GM12878 (cell line): ENCODE data around the gene CAPZB.

ENCODE experiments used
- ASH2L ChIP-seq: fragments of 300-600, 200-600 bp; sonication (generic); IDR thresholded peaks from 2 replicates; pipeline ENCODE4 v1.6.1; 2017; ENCODE audit warnings: low read depth, mild to moderate bottlenecking, borderline replicate concordance
- BRCA1 ChIP-seq: IDR thresholded peaks from 2 replicates; pipeline ENCODE4 v1.6.1; 2011; ENCODE audit warnings: low read depth, low read length, improper control_type of control experiment
- CEBPB ChIP-seq, 2 experiments: fragments of 150-350 bp in 1 of 2; IDR thresholded peaks; 2 replicates each; pipeline ENCODE4 v1.6.1; 2012 to 2014; ENCODE audit warnings: low read depth in 2 of 2, low read length in 2 of 2, borderline replicate concordance in 1 of 2, inconsistent platforms in 1 of 2
- CTCF ChIP-seq, 3 experiments: IDR thresholded peaks in 2 of 3; conservative IDR thresholded peaks in 1 of 3; 2 replicates each; pipeline ENCODE4 v1.5.1; 2011; ENCODE audit warnings: low read depth in 3 of 3, low read length in 3 of 3, mild to moderate bottlenecking in 3 of 3, control low read depth in 2 of 3, moderate library complexity in 2 of 3, inconsistent platforms in 1 of 3, mixed read lengths in 1 of 3; ENCODE audit not compliant: control insufficient read depth in 2 of 3, insufficient read depth in 1 of 3; ENCODE audit errors: extremely low read depth in 1 of 3
- FOXM1 ChIP-seq: IDR thresholded peaks from 2 replicates; pipeline ENCODE4 v1.6.1; 2012; ENCODE audit warnings: low read depth, mild to moderate bottlenecking, inconsistent platforms, low read length, moderate library complexity
- IRF3 ChIP-seq: fragments of 450-650 bp; IDR thresholded peaks from 2 replicates; pipeline ENCODE4 v1.6.1; 2014; ENCODE audit warnings: mild to moderate bottlenecking
- NFYB ChIP-seq: IDR thresholded peaks from 2 replicates; pipeline ENCODE4 v1.6.1; 2011; ENCODE audit warnings: low read depth, mild to moderate bottlenecking, low read length, improper control_type of control experiment, moderate library complexity; ENCODE audit not compliant: insufficient read depth
- POLR2AphosphoS5 ChIP-seq: IDR thresholded peaks from 2 replicates; pipeline ENCODE4 v1.6.1; 2011; ENCODE audit warnings: mild to moderate bottlenecking, low read length, inconsistent platforms
- SMC3 ChIP-seq: IDR thresholded peaks from 2 replicates; pipeline ENCODE4 v1.6.1; 2011; ENCODE audit warnings: low read length, improper control_type of control experiment, borderline replicate concordance
- SUPT20H ChIP-seq: IDR thresholded peaks from 2 replicates; pipeline ENCODE4 v1.6.1; 2011; ENCODE audit warnings: low read depth, mild to moderate bottlenecking, low read length, moderate library complexity, borderline replicate concordance; ENCODE audit not compliant: control insufficient read depth
- ZNF274 ChIP-seq: IDR thresholded peaks from one replicate; pipeline ENCODE4 v1.8.0; 2011; ENCODE audit not compliant: insufficient read length, insufficient read depth
- TF ChIP-seq, protein P1 (sequence below): IDR thresholded peaks from 2 replicates; pipeline ENCODE4 v1.6.1; 2012; ENCODE audit warnings: mild to moderate bottlenecking, low read depth, low read length
- TF ChIP-seq, protein P2 (sequence below): fragments of 450-650 bp; formaldehyde crosslinking; IDR thresholded peaks from 2 replicates; pipeline ENCODE4 v1.5.0; 2022; ENCODE audit warnings: mild to moderate bottlenecking, missing genetic modification characterization

DNA sequence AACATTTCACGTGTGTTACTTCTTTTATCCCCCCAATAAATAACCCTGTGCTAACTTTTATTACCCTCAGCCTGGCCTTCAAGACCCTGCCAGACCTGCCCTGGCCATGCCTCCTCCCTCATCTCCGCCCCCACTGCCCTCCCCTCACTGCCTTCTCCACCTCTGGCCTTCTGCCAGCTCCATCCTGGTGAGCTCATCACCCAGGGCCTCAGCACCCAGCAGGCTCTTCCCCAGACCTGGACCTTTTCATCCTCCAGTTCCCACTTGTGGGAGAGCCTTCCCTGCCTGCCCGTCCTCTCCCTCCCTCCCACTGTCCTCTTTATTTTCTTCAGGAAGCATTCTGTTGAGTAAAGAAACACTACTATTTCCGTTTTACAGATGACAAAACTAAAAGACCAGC lies 101.2 kb downstream of the CAPZB start:
- TF ChIP-seq CTCF (IDR thresholded peaks at IDR 0.05 in 2 of 3, conservative IDR thresholded peaks at IDR 0.05 in 1 of 3; ENCODE audit: control insufficient read depth in 2 of 3, extremely low read depth in 1 of 3, insufficient read depth in 1 of 3, low read depth in 3 of 3, low read length in 3 of 3) = no peak
- TF ChIP-seq, protein P1, sequence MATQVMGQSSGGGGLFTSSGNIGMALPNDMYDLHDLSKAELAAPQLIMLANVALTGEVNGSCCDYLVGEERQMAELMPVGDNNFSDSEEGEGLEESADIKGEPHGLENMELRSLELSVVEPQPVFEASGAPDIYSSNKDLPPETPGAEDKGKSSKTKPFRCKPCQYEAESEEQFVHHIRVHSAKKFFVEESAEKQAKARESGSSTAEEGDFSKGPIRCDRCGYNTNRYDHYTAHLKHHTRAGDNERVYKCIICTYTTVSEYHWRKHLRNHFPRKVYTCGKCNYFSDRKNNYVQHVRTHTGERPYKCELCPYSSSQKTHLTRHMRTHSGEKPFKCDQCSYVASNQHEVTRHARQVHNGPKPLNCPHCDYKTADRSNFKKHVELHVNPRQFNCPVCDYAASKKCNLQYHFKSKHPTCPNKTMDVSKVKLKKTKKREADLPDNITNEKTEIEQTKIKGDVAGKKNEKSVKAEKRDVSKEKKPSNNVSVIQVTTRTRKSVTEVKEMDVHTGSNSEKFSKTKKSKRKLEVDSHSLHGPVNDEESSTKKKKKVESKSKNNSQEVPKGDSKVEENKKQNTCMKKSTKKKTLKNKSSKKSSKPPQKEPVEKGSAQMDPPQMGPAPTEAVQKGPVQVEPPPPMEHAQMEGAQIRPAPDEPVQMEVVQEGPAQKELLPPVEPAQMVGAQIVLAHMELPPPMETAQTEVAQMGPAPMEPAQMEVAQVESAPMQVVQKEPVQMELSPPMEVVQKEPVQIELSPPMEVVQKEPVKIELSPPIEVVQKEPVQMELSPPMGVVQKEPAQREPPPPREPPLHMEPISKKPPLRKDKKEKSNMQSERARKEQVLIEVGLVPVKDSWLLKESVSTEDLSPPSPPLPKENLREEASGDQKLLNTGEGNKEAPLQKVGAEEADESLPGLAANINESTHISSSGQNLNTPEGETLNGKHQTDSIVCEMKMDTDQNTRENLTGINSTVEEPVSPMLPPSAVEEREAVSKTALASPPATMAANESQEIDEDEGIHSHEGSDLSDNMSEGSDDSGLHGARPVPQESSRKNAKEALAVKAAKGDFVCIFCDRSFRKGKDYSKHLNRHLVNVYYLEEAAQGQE = no peak
- TF ChIP-seq BRCA1 = no peak
- no peak for TF ChIP-seq FOXM1
- TF ChIP-seq SMC3 = no peak
- no peak for TF ChIP-seq ZNF274
- TF ChIP-seq ASH2L = no peak
- no peak for TF ChIP-seq IRF3
- no peak for TF ChIP-seq SUPT20H
- TF ChIP-seq NFYB = no peak
- no peak for TF ChIP-seq CEBPB (IDR thresholded peaks at IDR 0.05; ENCODE audit: borderline replicate concordance in 1 of 2, low read depth in 2 of 2, low read length in 2 of 2)
- no peak for TF ChIP-seq POLR2AphosphoS5
- TF ChIP-seq, protein P2, sequence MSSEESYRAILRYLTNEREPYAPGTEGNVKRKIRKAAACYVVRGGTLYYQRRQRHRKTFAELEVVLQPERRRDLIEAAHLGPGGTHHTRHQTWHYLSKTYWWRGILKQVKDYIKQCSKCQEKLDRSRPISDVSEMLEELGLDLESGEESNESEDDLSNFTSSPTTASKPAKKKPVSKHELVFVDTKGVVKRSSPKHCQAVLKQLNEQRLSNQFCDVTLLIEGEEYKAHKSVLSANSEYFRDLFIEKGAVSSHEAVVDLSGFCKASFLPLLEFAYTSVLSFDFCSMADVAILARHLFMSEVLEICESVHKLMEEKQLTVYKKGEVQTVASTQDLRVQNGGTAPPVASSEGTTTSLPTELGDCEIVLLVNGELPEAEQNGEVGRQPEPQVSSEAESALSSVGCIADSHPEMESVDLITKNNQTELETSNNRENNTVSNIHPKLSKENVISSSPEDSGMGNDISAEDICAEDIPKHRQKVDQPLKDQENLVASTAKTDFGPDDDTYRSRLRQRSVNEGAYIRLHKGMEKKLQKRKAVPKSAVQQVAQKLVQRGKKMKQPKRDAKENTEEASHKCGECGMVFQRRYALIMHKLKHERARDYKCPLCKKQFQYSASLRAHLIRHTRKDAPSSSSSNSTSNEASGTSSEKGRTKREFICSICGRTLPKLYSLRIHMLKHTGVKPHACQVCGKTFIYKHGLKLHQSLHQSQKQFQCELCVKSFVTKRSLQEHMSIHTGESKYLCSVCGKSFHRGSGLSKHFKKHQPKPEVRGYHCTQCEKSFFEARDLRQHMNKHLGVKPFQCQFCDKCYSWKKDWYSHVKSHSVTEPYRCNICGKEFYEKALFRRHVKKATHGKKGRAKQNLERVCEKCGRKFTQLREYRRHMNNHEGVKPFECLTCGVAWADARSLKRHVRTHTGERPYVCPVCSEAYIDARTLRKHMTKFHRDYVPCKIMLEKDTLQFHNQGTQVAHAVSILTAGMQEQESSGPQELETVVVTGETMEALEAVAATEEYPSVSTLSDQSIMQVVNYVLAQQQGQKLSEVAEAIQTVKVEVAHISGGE (CRISPR knock-in tag) = no peak
